ENCODE results near the gene TBC1D9. TPM values are rescaled to one million over a fixed set of nuclear protein-coding genes. Genes with fewer than 3 reads are reported as not detected.

TBC1D9 gene
- total RNA-seq, 1 donor, result 28.7 TPM

DNA sequence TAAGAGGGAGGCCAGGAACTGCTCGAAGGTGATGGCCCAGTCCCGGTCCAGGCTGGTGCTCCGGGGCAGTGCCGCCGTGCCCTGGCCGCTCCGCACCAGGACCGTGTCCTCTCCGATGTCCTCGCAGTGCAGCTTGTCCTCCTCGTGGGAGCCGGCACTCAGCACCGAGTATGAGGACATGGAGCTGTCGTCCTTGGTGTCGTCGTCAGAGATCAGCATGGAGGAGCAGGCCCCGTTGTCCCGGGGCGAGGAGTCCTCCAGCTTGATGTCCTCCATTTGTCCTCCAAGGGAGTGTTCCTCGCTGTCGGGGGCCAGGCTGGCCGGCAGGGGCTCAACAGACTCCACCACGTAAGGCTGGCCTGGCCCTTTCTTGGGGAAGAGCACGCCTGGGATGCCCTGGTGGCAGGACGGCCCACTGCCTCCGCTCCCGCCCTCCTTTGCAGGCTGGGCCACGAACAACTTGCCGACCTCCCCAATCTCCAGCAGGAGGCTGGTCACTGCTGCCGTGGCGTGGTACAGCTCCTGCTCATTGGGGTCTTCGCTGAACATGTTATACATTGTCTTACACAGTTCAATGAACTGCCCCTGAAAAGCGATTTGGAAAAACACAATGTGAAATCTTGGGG lies 133.7 kb downstream of the TBC1D9 start:
- TF ChIP-seq, protein P1, sequence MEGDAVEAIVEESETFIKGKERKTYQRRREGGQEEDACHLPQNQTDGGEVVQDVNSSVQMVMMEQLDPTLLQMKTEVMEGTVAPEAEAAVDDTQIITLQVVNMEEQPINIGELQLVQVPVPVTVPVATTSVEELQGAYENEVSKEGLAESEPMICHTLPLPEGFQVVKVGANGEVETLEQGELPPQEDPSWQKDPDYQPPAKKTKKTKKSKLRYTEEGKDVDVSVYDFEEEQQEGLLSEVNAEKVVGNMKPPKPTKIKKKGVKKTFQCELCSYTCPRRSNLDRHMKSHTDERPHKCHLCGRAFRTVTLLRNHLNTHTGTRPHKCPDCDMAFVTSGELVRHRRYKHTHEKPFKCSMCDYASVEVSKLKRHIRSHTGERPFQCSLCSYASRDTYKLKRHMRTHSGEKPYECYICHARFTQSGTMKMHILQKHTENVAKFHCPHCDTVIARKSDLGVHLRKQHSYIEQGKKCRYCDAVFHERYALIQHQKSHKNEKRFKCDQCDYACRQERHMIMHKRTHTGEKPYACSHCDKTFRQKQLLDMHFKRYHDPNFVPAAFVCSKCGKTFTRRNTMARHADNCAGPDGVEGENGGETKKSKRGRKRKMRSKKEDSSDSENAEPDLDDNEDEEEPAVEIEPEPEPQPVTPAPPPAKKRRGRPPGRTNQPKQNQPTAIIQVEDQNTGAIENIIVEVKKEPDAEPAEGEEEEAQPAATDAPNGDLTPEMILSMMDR (IDR thresholded peaks at IDR 0.05; ENCODE audit: insufficient read depth, low read length), result no peak
- DNase-seq (ENCODE audit: low read depth), result no peak
- no peak overlapping the region for H3K4me3 ChIP-seq (ENCODE audit: low read depth, low read length)

DNA sequence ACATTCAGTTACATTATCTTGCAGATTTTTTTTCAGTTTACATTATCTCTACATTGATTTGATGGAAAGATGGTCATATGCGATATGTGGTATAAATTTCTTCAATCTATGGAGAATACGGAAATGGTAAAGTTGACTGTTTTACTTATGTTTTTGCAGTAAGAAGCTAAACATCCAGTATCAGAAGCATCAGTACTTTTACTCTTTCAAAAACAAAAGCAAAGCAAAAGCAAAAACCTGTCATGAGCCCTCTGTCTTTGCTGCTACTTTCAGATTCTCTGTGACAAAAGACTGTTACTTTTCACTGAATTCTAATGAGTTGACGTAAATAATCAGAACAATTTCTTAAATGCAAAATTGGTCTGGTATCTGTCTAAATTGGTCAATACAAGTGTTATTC lies 135.0 kb downstream of the TBC1D9 start:
- H3K4me3 ChIP-seq (ENCODE audit: low read depth, low read length), result no peak overlapping the region
- TF ChIP-seq, protein P1 (IDR thresholded peaks at IDR 0.05; ENCODE audit: insufficient read depth, low read length), result no peak
- no peak for DNase-seq (ENCODE audit: low read depth)

DNA sequence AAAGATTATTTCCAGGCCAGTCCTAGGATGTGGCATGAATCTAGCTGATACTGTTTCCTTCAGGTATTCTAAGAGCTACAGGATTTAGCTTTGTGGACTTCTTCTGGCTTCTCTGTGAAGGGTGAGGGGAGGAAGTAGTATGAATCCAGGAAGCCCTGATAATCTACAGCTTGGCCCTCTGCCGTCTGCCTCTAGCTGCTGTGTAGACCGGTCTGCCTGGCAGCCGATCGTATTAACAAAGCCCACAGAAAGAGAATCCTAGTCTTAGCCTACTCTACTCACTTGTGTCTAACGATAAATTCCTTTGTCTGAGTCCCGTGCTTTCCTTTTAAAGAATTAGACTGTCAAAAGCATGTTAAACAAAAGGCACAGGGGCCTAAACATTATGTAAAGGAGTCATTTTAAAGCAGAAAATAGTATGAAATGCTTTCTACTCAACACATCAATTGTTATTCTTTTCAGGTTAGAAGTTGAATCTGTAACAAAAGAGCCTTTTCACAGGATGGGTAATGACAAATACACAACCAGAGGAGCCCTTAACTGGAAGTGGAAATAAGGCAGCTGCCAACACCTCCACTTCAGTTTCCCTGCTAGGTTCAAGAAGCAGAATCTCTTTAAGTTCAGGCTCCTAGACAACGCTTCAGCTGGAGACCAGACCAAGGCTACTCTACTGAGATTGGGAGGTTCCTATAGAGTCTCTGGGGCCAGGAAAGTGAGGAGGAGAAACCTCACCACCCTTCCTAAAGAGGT lies 138.5 kb downstream of the TBC1D9 start:
- H3K4me3 ChIP-seq (ENCODE audit: low read depth, low read length), result no peak overlapping the region
- TF ChIP-seq, protein P1 (IDR thresholded peaks at IDR 0.05; ENCODE audit: insufficient read depth, low read length), result no peak
- DNase-seq (ENCODE audit: low read depth), result peak; percentile 8

DNA sequence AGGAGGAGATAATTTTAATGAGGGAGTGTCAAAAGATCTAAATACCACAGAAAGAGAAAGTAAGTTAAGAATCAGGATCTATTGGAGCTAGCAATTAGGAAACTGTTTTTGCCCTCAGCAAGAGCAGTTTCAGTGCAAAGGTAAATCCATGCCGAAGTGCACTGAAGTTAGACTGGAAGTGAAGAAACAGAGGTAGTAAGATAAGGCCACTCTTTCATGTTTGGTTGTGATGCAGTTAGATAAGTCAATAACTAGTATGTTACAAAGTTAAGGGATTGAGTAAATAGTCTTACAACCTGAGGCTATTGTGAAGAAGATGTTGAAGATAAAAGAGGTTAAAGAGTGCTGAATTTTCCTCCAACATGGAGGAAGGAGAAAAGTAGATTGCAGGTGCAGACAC lies 140.7 kb downstream of the TBC1D9 start:
- DNase-seq (ENCODE audit: low read depth), result no peak
- TF ChIP-seq, protein P1 (IDR thresholded peaks at IDR 0.05; ENCODE audit: insufficient read depth, low read length), result no peak
- H3K4me3 ChIP-seq (ENCODE audit: low read depth, low read length), result no peak overlapping the region

DNA sequence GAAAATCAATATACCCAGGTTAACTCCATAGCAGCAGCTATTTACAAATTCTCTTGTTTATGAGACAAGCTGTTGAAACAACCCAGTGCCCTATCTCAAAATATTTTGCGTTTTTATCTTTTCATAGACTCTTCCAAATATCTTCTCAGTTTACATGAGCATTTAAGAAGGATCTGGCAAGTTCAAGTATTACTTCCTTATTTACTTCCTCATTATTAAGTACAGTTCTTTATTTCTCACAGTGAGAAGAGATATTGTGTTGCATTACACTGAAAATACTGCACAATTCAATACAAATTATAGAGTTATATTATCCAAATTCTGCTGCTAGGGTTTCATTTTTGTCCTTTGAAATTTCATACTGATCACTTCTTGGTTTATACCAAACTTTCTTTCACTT lies 143.8 kb downstream of the TBC1D9 start:
- H3K4me3 ChIP-seq (ENCODE audit: low read depth, low read length), result no peak overlapping the region
- TF ChIP-seq, protein P1 (IDR thresholded peaks at IDR 0.05; ENCODE audit: insufficient read depth, low read length), result no peak
- no peak for DNase-seq (ENCODE audit: low read depth)

DNA sequence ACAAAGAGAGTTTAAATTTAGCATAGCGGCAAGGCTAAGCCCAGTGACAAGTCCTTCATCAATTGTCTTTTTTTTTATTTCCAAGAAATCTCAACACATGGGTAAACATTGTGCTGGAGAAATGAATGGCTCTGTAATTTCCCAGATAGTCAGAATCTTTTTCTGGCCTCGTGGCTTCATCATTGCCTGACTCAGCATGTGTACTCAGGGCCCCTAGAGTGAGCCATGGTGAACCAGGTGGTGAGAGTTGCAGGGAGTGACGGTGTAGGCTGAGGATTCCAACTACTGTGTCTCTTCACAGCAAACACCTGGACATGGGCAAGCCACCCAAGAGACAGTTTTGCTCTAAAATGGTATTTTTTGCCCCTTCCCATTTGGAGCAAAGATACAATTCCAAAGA lies 144.3 kb downstream of the TBC1D9 start:
- H3K4me3 ChIP-seq (ENCODE audit: low read depth, low read length), result no peak overlapping the region
- DNase-seq (ENCODE audit: low read depth), result no peak
- TF ChIP-seq, protein P1 (IDR thresholded peaks at IDR 0.05; ENCODE audit: insufficient read depth, low read length), result no peak

All from fibroblast of the aortic adventitia (primary cell).